OCI-LY7 (cell line): ENCODE measurements around the gene BHMT2. TPM values are rescaled to one million over a fixed set of nuclear protein-coding genes. Genes with fewer than 3 reads are reported as not detected.

Experiments used
- BruUV-seq: library from RNA; stranded (reverse); fragments of 400-500 nt; replicated peaks from 2 replicates; lab custom pipeline; 2021; lab: Mats Ljungman, UMichigan
- CTCF ChIA-PET: fragments of 300-600 bp; sonication (Branson Sonifier 250); formaldehyde crosslinking; loops from one replicate; lab custom pipeline; 2022; ENCODE audit warnings: antibody characterized with exemption; ENCODE audit not compliant: unreplicated experiment; lab: Charles Lee
- POLR2A ChIA-PET: fragments of 300-600 bp; sonication (Branson Sonifier 250); formaldehyde crosslinking; loops from one replicate; lab custom pipeline; 2022; ENCODE audit warnings: antibody characterized with exemption; lab: Charles Lee
- DNase-seq: peaks from one replicate; pipeline ENCODE4 v3.0.0-alpha.2; 2015; ENCODE audit warnings: low spot score
- H2AFZ ChIP-seq: fragments of 200-600 bp; sonication (generic), shearing (Covaris generic); 2 replicates; pipeline ENCODE4 v1.6.1; 2014; ENCODE audit warnings: mild to moderate bottlenecking, antibody characterized with exemption, low read length, moderate library complexity
- H3K27ac ChIP-seq: fragments of 200-600 bp; sonication (generic); 2 replicates; pipeline ENCODE4 v1.5.1; 2014; ENCODE audit warnings: mixed run types, low read depth, mild to moderate bottlenecking, moderate library complexity, low read length, inconsistent platforms; ENCODE audit not compliant: poor library complexity, severe bottlenecking
- H3K36me3 ChIP-seq: fragments of 200-600 bp; sonication (generic); 2 replicates; pipeline ENCODE4 v1.6.1; 2014; ENCODE audit warnings: mild to moderate bottlenecking, antibody characterized with exemption, low read length, moderate library complexity, mixed read lengths; ENCODE audit not compliant: insufficient read depth
- H3K4me1 ChIP-seq: fragments of 200-600 bp; sonication (generic); 2 replicates; pipeline ENCODE4 v1.5.1; 2014; ENCODE audit warnings: mild to moderate bottlenecking, low read length; ENCODE audit not compliant: insufficient read depth, poor library complexity, severe bottlenecking
- H3K4me2 ChIP-seq: fragments of 200-600 bp; sonication (generic); 2 replicates; pipeline ENCODE4 v1.6.1; 2014; ENCODE audit warnings: mild to moderate bottlenecking, low read length
- H3K4me3 ChIP-seq: fragments of 200-600 bp; sonication (generic); 2 replicates; pipeline ENCODE4 v1.5.1; 2014; ENCODE audit warnings: mild to moderate bottlenecking, low read depth, low read length; ENCODE audit not compliant: poor library complexity, severe bottlenecking
- H3K79me2 ChIP-seq: fragments of 200-600 bp; sonication (generic); 2 replicates; pipeline ENCODE4 v1.6.1; 2016; ENCODE audit warnings: low read depth, mild to moderate bottlenecking, low read length, moderate library complexity, mixed read lengths; ENCODE audit not compliant: insufficient read depth
- H3K9me2 ChIP-seq: fragments of 200-600 bp; sonication (generic); 2 replicates; pipeline ENCODE4 v1.6.1; 2016; ENCODE audit warnings: mild to moderate bottlenecking, low read length, mixed read lengths; ENCODE audit not compliant: insufficient read depth
- H3K9me3 ChIP-seq: fragments of 200-600 bp; sonication (generic); 2 replicates; pipeline ENCODE4 v1.6.1; 2014; ENCODE audit warnings: mild to moderate bottlenecking, mixed run types, low read length, mixed read lengths
- H4K20me1 ChIP-seq: fragments of 200-600 bp; sonication (generic); 2 replicates; pipeline ENCODE4 v1.6.1; 2014; ENCODE audit warnings: mild to moderate bottlenecking, antibody characterized with exemption, low read length, moderate library complexity, mixed read lengths; ENCODE audit not compliant: insufficient read depth
- CTCF ChIP-seq: fragments of 200-600 bp; sonication (generic); conservative IDR thresholded peaks from 2 replicates; pipeline ENCODE4 v1.5.1; 2014; ENCODE audit warnings: mild to moderate bottlenecking, antibody characterized with exemption, low read length, moderate library complexity, mixed read lengths
- EZH2phosphoT487 ChIP-seq: fragments of 200-600 bp; sonication (generic); IDR thresholded peaks from 2 replicates; pipeline ENCODE4 v1.6.1; 2018; ENCODE audit warnings: low read depth, borderline replicate concordance, mild to moderate bottlenecking, mixed run types, antibody characterized with exemption, low read length, moderate library complexity, mixed read lengths
- intact Hi-C: fragments of 100-400 bp; cut with micrococcal nuclease; formaldehyde crosslinking; loops from one replicate; pipeline ENCODE4 v1.10.0; 2022; ENCODE audit not compliant: unreplicated experiment
- total RNA-seq, 2 experiments: library from RNA; depleted of rRNA in 1 of 2; stranded (reverse); fragments of >200 nt in 1 of 2; shearing (Covaris generic) in 1 of 2; gene quantifications; 2 replicates each; pipeline ENCODE4 v1.2.3, GENCODE V29; 2014 to 2022

Gene BHMT2
- total RNA-seq, 2 experiments from 2014 or later, result not detected

GRCh38 chr5:79059674-79060073 lies 9.9 kb upstream of the BHMT2 start:
- no peaks in the 10 kb centered on the region for H3K9me2 ChIP-seq
- H3K4me1 ChIP-seq, result no peaks in the 10 kb centered on the region
- no peak overlapping the region for H2AFZ ChIP-seq
- TF ChIP-seq EZH2phosphoT487, result no peak
- no peak for TF ChIP-seq CTCF
- H3K79me2 ChIP-seq, result no peaks in the 10 kb centered on the region
- no peak overlapping the region for H3K4me3 ChIP-seq
- H3K9me3 ChIP-seq, result no peaks in the 10 kb centered on the region
- H3K4me2 ChIP-seq, result no peak overlapping the region
- no peak overlapping the region for H3K27ac ChIP-seq
- ChIA-PET POLR2A (interaction anchor here (1.0 to 1.1 kb wide), 2 partner anchors 8 to 11 kb away, joined by 3 to 6 read pairs; no protein-coding TSS in a partner anchor), CTCF (no interaction called here)
- no peaks in the 10 kb centered on the region for H3K36me3 ChIP-seq
- no peaks in the 10 kb centered on the region for H4K20me1 ChIP-seq
- BruUV-seq, result no TSS peak
- DNase-seq, result no peak
- intact Hi-C loops, result no loop called here

GRCh38 chr5:79062436-79062835 lies 7.1 kb upstream of the BHMT2 start:
- POLR2A ChIA-PET, result no interaction called here
- intact Hi-C loops, result no loop called here
- Histone ChIP-seq H3K9me2 (no peaks in the 10 kb centered on the region), H3K4me1 (no peaks in the 10 kb centered on the region), H3K9me3 (no peaks in the 10 kb centered on the region), H3K27ac (no peak overlapping the region), H3K4me3 (no peak overlapping the region), H3K36me3 (no peaks in the 10 kb centered on the region), H3K4me2 (no peak overlapping the region), H2AFZ (no peak overlapping the region), H3K79me2 (no peaks in the 10 kb centered on the region), H4K20me1 (no peaks in the 10 kb centered on the region)
- CTCF ChIA-PET, result no interaction called here
- DNase-seq, result no peak
- BruUV-seq, result no TSS peak
- TF ChIP-seq CTCF (no peak), EZH2phosphoT487 (no peak)

GRCh38 chr5:79070350-79070667 lies 742 bp downstream of the BHMT2 start:
- intact Hi-C loops, result no loop called here
- Histone ChIP-seq H3K9me2 (no peaks in the 10 kb centered on the region), H3K36me3 (no peaks in the 10 kb centered on the region), H3K4me3 (no peak overlapping the region), H3K4me2 (no peak overlapping the region), H3K79me2 (no peaks in the 10 kb centered on the region), H3K4me1 (no peaks in the 10 kb centered on the region), H3K27ac (no peak overlapping the region), H2AFZ (no peak overlapping the region), H4K20me1 (no peaks in the 10 kb centered on the region), H3K9me3 (no peaks in the 10 kb centered on the region)
- no TSS peak for BruUV-seq
- DNase-seq, result no peak
- TF ChIP-seq EZH2phosphoT487, result no peak
- TF ChIP-seq CTCF, result no peak
- CTCF ChIA-PET, result no interaction called here
- POLR2A ChIA-PET, result no interaction called here
